A673 (cell line): ENCODE results near the gene RIPOR2.

Source experiments
- EZH2 ChIP-seq: fragments of 200-600 bp; sonication (generic); IDR thresholded peaks from 2 replicates; pipeline ENCODE4 v1.6.1; 2017; ENCODE audit warnings: borderline replicate concordance, low read depth, mild to moderate bottlenecking, mixed read lengths, antibody characterized with exemption, low read length; ENCODE audit not compliant: poor library complexity, severe bottlenecking
- TF ChIP-seq, protein P1 (sequence below): fragments of 300-800, 200-600 bp; sonication (generic); conservative IDR thresholded peaks from 2 replicates; pipeline ENCODE4 v1.5.1; 2017; ENCODE audit warnings: low read depth, mild to moderate bottlenecking, antibody characterized with exemption, low read length, moderate library complexity, mixed read lengths

DNA sequence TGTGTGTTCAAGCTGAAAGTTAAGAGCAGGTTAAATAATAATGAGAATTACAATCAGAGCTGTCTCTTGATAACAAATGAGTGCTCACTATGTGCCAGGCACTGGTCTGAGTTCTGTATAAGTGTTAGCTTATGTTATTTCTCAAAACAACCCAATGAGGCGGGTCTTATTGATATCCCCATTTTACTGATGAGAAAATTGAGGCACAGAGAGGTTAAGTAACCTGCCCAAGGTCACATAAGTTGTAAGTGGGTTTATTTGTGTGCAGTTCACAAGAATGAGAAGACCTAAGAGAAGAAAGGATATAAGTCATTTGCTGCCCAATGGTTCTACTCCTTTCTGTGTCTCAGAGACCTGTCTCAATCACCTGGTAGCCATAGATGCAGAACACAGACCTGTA, 103.0 kb downstream of the RIPOR2 start:
- TF ChIP-seq, protein P1, sequence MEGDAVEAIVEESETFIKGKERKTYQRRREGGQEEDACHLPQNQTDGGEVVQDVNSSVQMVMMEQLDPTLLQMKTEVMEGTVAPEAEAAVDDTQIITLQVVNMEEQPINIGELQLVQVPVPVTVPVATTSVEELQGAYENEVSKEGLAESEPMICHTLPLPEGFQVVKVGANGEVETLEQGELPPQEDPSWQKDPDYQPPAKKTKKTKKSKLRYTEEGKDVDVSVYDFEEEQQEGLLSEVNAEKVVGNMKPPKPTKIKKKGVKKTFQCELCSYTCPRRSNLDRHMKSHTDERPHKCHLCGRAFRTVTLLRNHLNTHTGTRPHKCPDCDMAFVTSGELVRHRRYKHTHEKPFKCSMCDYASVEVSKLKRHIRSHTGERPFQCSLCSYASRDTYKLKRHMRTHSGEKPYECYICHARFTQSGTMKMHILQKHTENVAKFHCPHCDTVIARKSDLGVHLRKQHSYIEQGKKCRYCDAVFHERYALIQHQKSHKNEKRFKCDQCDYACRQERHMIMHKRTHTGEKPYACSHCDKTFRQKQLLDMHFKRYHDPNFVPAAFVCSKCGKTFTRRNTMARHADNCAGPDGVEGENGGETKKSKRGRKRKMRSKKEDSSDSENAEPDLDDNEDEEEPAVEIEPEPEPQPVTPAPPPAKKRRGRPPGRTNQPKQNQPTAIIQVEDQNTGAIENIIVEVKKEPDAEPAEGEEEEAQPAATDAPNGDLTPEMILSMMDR, result no peak
- no peak for TF ChIP-seq EZH2
